NCI-H524 treated with DMSO at 0.1 percent for 48 hours (cell line): ENCODE results near the gene NFIL3.

ENCODE experiments used
- DNase-seq: peaks from one replicate; lab custom pipeline; 2025; lab: John Stamatoyannopoulos, UW

Gene NFIL3

DNA sequence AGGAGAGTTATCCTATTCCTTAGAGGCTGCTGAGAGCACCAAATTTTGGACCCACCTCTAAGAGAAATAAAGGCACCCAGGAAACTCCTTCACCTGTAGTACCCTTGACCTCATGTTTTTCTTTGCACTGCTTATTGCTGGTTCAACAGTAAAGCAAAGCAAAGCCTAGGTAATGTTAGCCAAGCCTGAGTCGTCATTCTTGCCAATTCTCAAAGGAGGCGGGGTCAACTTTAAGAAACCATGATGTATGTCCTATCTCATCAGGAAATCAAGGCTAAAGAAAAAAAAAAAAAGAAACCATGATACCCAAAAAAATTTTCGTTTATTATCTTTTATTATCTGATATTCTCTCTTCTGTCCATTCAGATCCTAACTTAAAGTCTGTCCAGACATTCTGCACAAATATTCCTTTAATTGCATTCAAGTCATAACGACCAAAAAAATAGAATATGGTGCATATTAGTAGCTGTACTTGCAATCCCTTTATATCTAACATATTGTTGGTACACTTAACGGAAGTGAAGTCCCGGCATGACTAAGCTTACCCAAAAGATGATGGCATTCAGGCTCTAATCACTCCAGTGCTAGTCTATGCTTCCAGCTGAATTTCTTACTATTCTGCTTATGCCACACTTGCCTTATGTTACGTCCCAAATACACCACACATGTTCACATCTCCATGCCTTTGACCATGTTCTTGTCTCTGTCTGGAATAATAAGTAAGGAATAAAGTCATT lies 63.7 kb downstream of the NFIL3 start:
- no peak for DNase-seq

GRCh38 chr9:91359083-91359482 lies 64.5 kb downstream of the NFIL3 start:
- DNase-seq, result no peak
